Stimulated activated naive CD4-positive, alpha-beta T cell treated with Interleukin-2 at 50 U/mL for 16 hours (primary cell): ENCODE data around the gene VOPP1.

Source experiments
- DNase-seq: peaks from one replicate; lab custom pipeline; 2025; lab: John Stamatoyannopoulos, UW

VOPP1 gene

GRCh38 chr7:55468495-55468894 is 103.8 kb downstream of the VOPP1 start:
- DNase-seq = no peak

GRCh38 chr7:55467047-55467593 is 105.2 kb downstream of the VOPP1 start:
- DNase-seq = no peak

- no peak for DNase-seq
These were observed 106.6 kb downstream of the VOPP1 start for GRCh38 chr7:55465691-55466090.

- DNase-seq = no peak
These were observed 107.9 kb downstream of the VOPP1 start for GRCh38 chr7:55464422-55464821.

GRCh38 chr7:55463686-55464262 is 108.5 kb downstream of the VOPP1 start:
- DNase-seq = no peak

GRCh38 chr7:55458351-55458750 is 114.0 kb downstream of the VOPP1 start:
- DNase-seq = no peak

- DNase-seq = no peak
These were observed 114.5 kb downstream of the VOPP1 start for GRCh38 chr7:55457801-55458200.

GRCh38 chr7:55452971-55453370 is 119.3 kb downstream of the VOPP1 start:
- DNase-seq = no peak

- no peak for DNase-seq
These were observed 122.2 kb downstream of the VOPP1 start for GRCh38 chr7:55449992-55450535.

- DNase-seq = no peak
These were observed 122.9 kb downstream of the VOPP1 start for GRCh38 chr7:55449205-55449991.

GRCh38 chr7:55448526-55448925 is 123.8 kb downstream of the VOPP1 start:
- no peak for DNase-seq

GRCh38 chr7:55444786-55445185 is 127.5 kb downstream of the VOPP1 start:
- DNase-seq = no peak

GRCh38 chr7:55441774-55442522 is 130.4 kb downstream of the VOPP1 start:
- no peak for DNase-seq

GRCh38 chr7:55441002-55441401 is 131.3 kb downstream of the VOPP1 start:
- no peak for DNase-seq

- no peak for DNase-seq
These were observed 132.1 kb downstream of the VOPP1 start for GRCh38 chr7:55440040-55440690.

GRCh38 chr7:55439627-55440026 is 132.7 kb downstream of the VOPP1 start:
- DNase-seq = no peak

- DNase-seq = no peak
These were observed 133.4 kb downstream of the VOPP1 start for GRCh38 chr7:55438757-55439525.

- DNase-seq = no peak
These were observed 134.1 kb downstream of the VOPP1 start for GRCh38 chr7:55438085-55438756.

- DNase-seq = no peak
These were observed 134.9 kb downstream of the VOPP1 start for GRCh38 chr7:55437375-55437774.

- no peak for DNase-seq
These were observed 135.8 kb downstream of the VOPP1 start for GRCh38 chr7:55436457-55436856.

- DNase-seq = no peak
These were observed 136.8 kb downstream of the VOPP1 start for GRCh38 chr7:55435466-55435865.
